HepG2 (cell line): ENCODE data around the gene ARHGAP9. TPM values are rescaled to one million over a fixed set of nuclear protein-coding genes. Genes with fewer than 3 reads are reported as not detected.

ENCODE experiments used
- ARID4A ChIP-seq: sonication (generic); formaldehyde crosslinking; IDR thresholded peaks from 2 replicates; pipeline ENCODE4 v1.5.0; 2020; ENCODE audit warnings: mild to moderate bottlenecking, missing genetic modification reagents, borderline replicate concordance
- ARNT2 ChIP-seq: sonication (generic); formaldehyde crosslinking; IDR thresholded peaks from 2 replicates; pipeline ENCODE4 v1.8.0; 2022; ENCODE audit warnings: mild to moderate bottlenecking, low read depth, missing genetic modification reagents, moderate library complexity
- CAMTA2 ChIP-seq: sonication (generic); formaldehyde crosslinking; IDR thresholded peaks from 2 replicates; pipeline ENCODE4 v1.4.0; 2020; ENCODE audit warnings: mild to moderate bottlenecking, missing genetic modification reagents, borderline replicate concordance
- CBFB ChIP-seq: sonication (generic); formaldehyde crosslinking; IDR thresholded peaks from 2 replicates; pipeline ENCODE4 v1.4.0; 2020; ENCODE audit warnings: missing genetic modification reagents
- CREM ChIP-seq, 2 experiments: sonication (generic) in 1 of 2; formaldehyde crosslinking in 1 of 2; IDR thresholded peaks; 2 replicates each; pipeline versions ENCODE4 v1.4.0 to v1.6.1; 2016 to 2020; ENCODE audit warnings: antibody characterized with exemption in 1 of 2, mild to moderate bottlenecking in 1 of 2, missing genetic modification reagents in 1 of 2
- ESRRA ChIP-seq: sonication (generic); formaldehyde crosslinking; IDR thresholded peaks from 2 replicates; pipeline ENCODE4 v1.5.1; 2020; ENCODE audit warnings: mild to moderate bottlenecking, low read depth, missing genetic modification reagents
- FOSL2 ChIP-seq: sonication (generic); formaldehyde crosslinking; IDR thresholded peaks from 2 replicates; pipeline ENCODE4 v1.4.0; 2020; ENCODE audit warnings: missing genetic modification reagents
- GABPB1 ChIP-seq: IDR thresholded peaks from 2 replicates; pipeline ENCODE4 v1.6.1; 2016; ENCODE audit warnings: mild to moderate bottlenecking, missing genetic modification reagents, moderate library complexity, missing compliant biosample characterization
- NR1H2 ChIP-seq: sonication (generic); formaldehyde crosslinking; IDR thresholded peaks from 2 replicates; pipeline ENCODE4 v1.8.1; 2022; ENCODE audit warnings: low read depth, missing genetic modification reagents, borderline replicate concordance
- NR2F6 ChIP-seq, 2 experiments: IDR thresholded peaks; 2 replicates each; pipeline ENCODE4 v1.6.1; 2016; ENCODE audit warnings: antibody characterized with exemption in 1 of 2, mild to moderate bottlenecking in 1 of 2
- PHF21A ChIP-seq: sonication (generic); formaldehyde crosslinking; IDR thresholded peaks from 2 replicates; pipeline ENCODE4 v1.5.0; 2020; ENCODE audit warnings: mild to moderate bottlenecking, missing genetic modification reagents
- RARG ChIP-seq: sonication (generic); formaldehyde crosslinking; IDR thresholded peaks from 2 replicates; pipeline ENCODE4 v1.4.0; 2020; ENCODE audit warnings: low read depth, mild to moderate bottlenecking, missing genetic modification reagents
- TRIM22 ChIP-seq: fragments of 450-650 bp; IDR thresholded peaks from 2 replicates; pipeline ENCODE4 v1.6.1; 2017
- ZC3H4 ChIP-seq: sonication (generic); formaldehyde crosslinking; IDR thresholded peaks from 2 replicates; pipeline ENCODE4 v1.4.0; 2020; ENCODE audit warnings: missing genetic modification reagents, borderline replicate concordance
- ZFX ChIP-seq: sonication (generic); formaldehyde crosslinking; IDR thresholded peaks from 2 replicates; pipeline ENCODE4 v1.4.0; 2020; ENCODE audit warnings: mild to moderate bottlenecking, low read depth, missing genetic modification reagents, moderate library complexity
- ZKSCAN5 ChIP-seq: sonication (generic); formaldehyde crosslinking; IDR thresholded peaks from 2 replicates; pipeline ENCODE4 v1.5.1; 2020; ENCODE audit warnings: mild to moderate bottlenecking, missing genetic modification reagents
- ZNF451 ChIP-seq: sonication (generic); formaldehyde crosslinking; IDR thresholded peaks from 2 replicates; pipeline ENCODE4 v1.5.0; 2020; ENCODE audit warnings: mild to moderate bottlenecking, missing genetic modification reagents
- ZNF567 ChIP-seq: sonication (generic); formaldehyde crosslinking; IDR thresholded peaks from 2 replicates; pipeline ENCODE4 v1.8.1; 2023; ENCODE audit warnings: mild to moderate bottlenecking, missing genetic modification reagents, borderline replicate concordance
- ZNF747 ChIP-seq: sonication (generic); formaldehyde crosslinking; IDR thresholded peaks from 2 replicates; pipeline ENCODE4 v1.8.1; 2023; ENCODE audit warnings: missing genetic modification reagents, mild to moderate bottlenecking, borderline replicate concordance
- polyA plus RNA-seq, 8 experiments: library from polyadenylated mRNA; depleted of rRNA in 3 of 8; stranded (reverse) in 7 of 8; unstranded in 1 of 8; fragments of >200 nt; fragmentation: Illumina TruSeq in 4 of 8; extraction: Trizol in 4 of 8; gene quantifications; 2 replicates each; pipeline versions ENCODE4 v1.2.1 to v1.2.3, GENCODE V29; 2011 to 2016; ENCODE audit warnings: low read depth in 4 of 8, missing spikeins in 1 of 8, mixed read lengths in 1 of 8; ENCODE audit not compliant: insufficient read depth in 1 of 8
- total RNA-seq, 5 experiments: library from RNA; depleted of rRNA; stranded (reverse); fragments of >200 nt; fragmentation: Illumina TruSeq; extraction: Trizol; gene quantifications; 2 replicates each; pipeline ENCODE4 v1.2.3, GENCODE V29; 2016; ENCODE audit warnings: low read depth in 1 of 5

ARHGAP9 gene
- total and polyA plus RNA-seq, 2 of the 13 experiments (the other 11 are each of a cell fraction or from before 2014, with no cell fraction given) = 0.18 to 1.2 TPM

GRCh38 chr12:57434517-57435223 is 45.0 kb downstream of the ARHGAP9 start, which contains the start of gene INHBC (continued):
- TF ChIP-seq FOSL2 (CRISPR knock-in tag) (no peak), CBFB (CRISPR knock-in tag) (no peak), ARNT2 (CRISPR knock-in tag) (no peak), NR1H2 (CRISPR knock-in tag) (no peak), GABPB1 (CRISPR knock-in tag) (no peak; the same call in 1 of the 2 replicates), ZKSCAN5 (CRISPR knock-in tag) (no peak), ESRRA (CRISPR knock-in tag) (peak; percentile 53; the same call in 1 of the 2 replicates), TRIM22 (no peak), ZNF747 (CRISPR knock-in tag) (no peak), ZFX (peak; percentile 71), NR2F6 (IDR thresholded peaks at IDR 0.05) (0 out of 2 replicates have a peak, but pooled peaks have one; percentile 39), NR2F6 (CRISPR knock-in tag; IDR thresholded peaks at IDR 0.05) (peak; percentile 59), ZC3H4 (CRISPR knock-in tag) (no peak; the same call in 1 of the 2 replicates), PHF21A (CRISPR knock-in tag) (peak; percentile 36; the same call in 1 of the 2 replicates), RARG (CRISPR knock-in tag) (no peak), CREM (IDR thresholded peaks at IDR 0.05) (no peak), CREM (CRISPR knock-in tag; IDR thresholded peaks at IDR 0.05) (no peak), ZNF451 (CRISPR knock-in tag) (no peak), CAMTA2 (CRISPR knock-in tag) (no peak), ARID4A (CRISPR knock-in tag) (peak; percentile 44; the same call in 1 of the 2 replicates), ZNF567 (CRISPR knock-in tag) (no peak)
